Panc1 (cell line): ENCODE data around the gene CHAC2. TPM values are rescaled to one million over a fixed set of nuclear protein-coding genes. Genes with fewer than 3 reads are reported as not detected.

Source experiments
- ATAC-seq: fragments of 200-7000 bp; cut with Tn5 transposase; 2 replicates; pipeline ENCODE4 v1.9.1; 2020; ENCODE audit warnings: mild to moderate bottlenecking, moderate library complexity
- BruUV-seq: library from RNA; stranded (reverse); fragments of 400-500 nt; replicated peaks from 2 replicates; lab custom pipeline; 2021; lab: Mats Ljungman, UMichigan
- CTCF ChIA-PET: fragments of 300-600 bp; sonication (Branson Sonifier 250); formaldehyde crosslinking; loops from one replicate; lab custom pipeline; 2022; ENCODE audit warnings: antibody characterized with exemption; lab: Charles Lee
- POLR2A ChIA-PET: fragments of 300-600 bp; sonication (Branson Sonifier 250); formaldehyde crosslinking; loops from one replicate; lab custom pipeline; 2022; ENCODE audit warnings: antibody characterized with exemption; lab: Charles Lee
- DNase-seq: peaks from one replicate; pipeline ENCODE4 v3.0.0-alpha.2; 2010; ENCODE audit warnings: low read depth, low spot score
- H3K27ac ChIP-seq: 2 replicates; pipeline ENCODE4 v1.5.1; 2011; ENCODE audit warnings: mild to moderate bottlenecking, low read length, inconsistent platforms
- H3K27me3 ChIP-seq: fragments of 200-500 bp; sonication (Bioruptor generic); 2 replicates; pipeline ENCODE4 v1.6.0; 2014; ENCODE audit warnings: low read length, inconsistent platforms; ENCODE audit not compliant: control insufficient read depth, insufficient read depth
- H3K36me3 ChIP-seq: fragments of 200-500 bp; sonication (Bioruptor generic); 2 replicates; pipeline ENCODE4 v1.5.1; 2014; ENCODE audit warnings: inconsistent platforms, mild to moderate bottlenecking, low read length, moderate library complexity; ENCODE audit not compliant: control insufficient read depth, insufficient read depth
- H3K4me1 ChIP-seq: 2 replicates; pipeline ENCODE4 v1.5.1; 2011; ENCODE audit warnings: inconsistent platforms, mild to moderate bottlenecking, low read length, moderate library complexity; ENCODE audit not compliant: control insufficient read depth, insufficient read depth
- H3K4me3 ChIP-seq, 2 experiments: 2 replicates each; pipeline ENCODE4 v1.5.1; 2011 to 2012; ENCODE audit warnings: low read depth in 2 of 2, low read length in 2 of 2, mild to moderate bottlenecking in 2 of 2, inconsistent platforms in 1 of 2, moderate library complexity in 1 of 2
- H3K9me3 ChIP-seq: fragments of 200-500 bp; sonication (Bioruptor generic); 2 replicates; pipeline ENCODE4 v1.5.1; 2014; ENCODE audit warnings: low read depth, mild to moderate bottlenecking, inconsistent platforms, low read length, moderate library complexity; ENCODE audit not compliant: control insufficient read depth, insufficient read depth
- CTCF ChIP-seq: fragments of 450-650 bp; IDR thresholded peaks from 2 replicates; pipeline ENCODE4 v1.5.1; 2017; ENCODE audit warnings: mild to moderate bottlenecking
- POLR2AphosphoS5 ChIP-seq: IDR thresholded peaks from 2 replicates; pipeline ENCODE4 v1.6.1; 2012; ENCODE audit warnings: mild to moderate bottlenecking, low read depth, low read length, moderate library complexity
- REST ChIP-seq, 2 experiments: IDR thresholded peaks; 2 replicates each; pipeline ENCODE4 v1.6.1; 2011 to 2012; ENCODE audit warnings: low read depth in 2 of 2, control low read depth in 1 of 2, low read length in 1 of 2, mild to moderate bottlenecking in 1 of 2, moderate library complexity in 1 of 2; ENCODE audit not compliant: insufficient read depth in 1 of 2
- SIN3A ChIP-seq: IDR thresholded peaks from 2 replicates; pipeline ENCODE4 v1.6.1; 2012; ENCODE audit warnings: low read depth, mild to moderate bottlenecking, low read length, moderate library complexity, borderline replicate concordance; ENCODE audit not compliant: insufficient read depth
- TCF7L2 ChIP-seq: IDR thresholded peaks from 2 replicates; pipeline ENCODE4 v1.6.1; 2011; ENCODE audit warnings: mild to moderate bottlenecking, low read depth, low read length, inconsistent platforms
- in situ Hi-C: cut with HindIII; loops from 2 replicates; pipeline ENCODE4 v1.10.0; 2016; ENCODE audit warnings: low sequenced_read_pairs, low pct_unique_long_range_greater_than_20kb
- intact Hi-C: fragments of 100-400 bp; cut with micrococcal nuclease; formaldehyde crosslinking; loops from one replicate; pipeline ENCODE4 v1.10.0; 2022; ENCODE audit not compliant: unreplicated experiment
- total RNA-seq: library from RNA; stranded (reverse); gene quantifications from one replicate; pipeline ENCODE4 v1.2.1, GENCODE V29; 2021; ENCODE audit not compliant: unreplicated experiment

CHAC2 gene
- total RNA-seq, 1 experiment from 2014 or later, result 7.6 TPM

GRCh38 chr2:53802617-53803151 lies 35.1 kb downstream of the CHAC2 start:
- DNase-seq (no peak), ATAC-seq (no peak)
- BruUV-seq, result no TSS peak
- Histone ChIP-seq H3K9me3 (no peaks in the 10 kb centered on the region), H3K27ac (no peak overlapping the region), H3K36me3 (peaks cover 17% of the 10 kb centered on the region; the same call in 1 of the 2 replicates), H3K4me3 (no peak overlapping the region), H3K27me3 (no peaks in the 10 kb centered on the region), H3K4me1 (no peaks in the 10 kb centered on the region)
- TF ChIP-seq TCF7L2 (no peak), SIN3A (no peak), CTCF (no peak), POLR2AphosphoS5 (no peak), REST (IDR thresholded peaks at IDR 0.05; ENCODE audit: insufficient read depth in 1 of 2, low read depth in 2 of 2, low read length in 1 of 2) (no peak)
- ChIA-PET CTCF (no interaction called here), POLR2A (no interaction called here)
- in situ Hi-C loops, result no loop called here
- intact Hi-C loops, result no loop called here

- CTCF ChIA-PET, result no interaction called here
- BruUV-seq, result no TSS peak
These were observed 44.0 kb downstream of the CHAC2 start for GRCh38 chr2:53811601-53812000.

More at GRCh38 chr2:53811601-53812000, 44.0 kb downstream of the CHAC2 start:
- Histone ChIP-seq H3K27me3 (no peaks in the 10 kb centered on the region), H3K4me3 (no peak overlapping the region), H3K4me1 (no peaks in the 10 kb centered on the region), H3K27ac (no peak overlapping the region), H3K9me3 (no peaks in the 10 kb centered on the region), H3K36me3 (peaks cover 32% of the 10 kb centered on the region)
- POLR2A ChIA-PET, result no interaction called here
- DNase-seq (no peak), ATAC-seq (no peak)
- TF ChIP-seq POLR2AphosphoS5 (no peak), REST (IDR thresholded peaks at IDR 0.05; ENCODE audit: insufficient read depth in 1 of 2, low read depth in 2 of 2, low read length in 1 of 2) (no peak), SIN3A (no peak), CTCF (no peak), TCF7L2 (no peak)
- in situ Hi-C loops (no loop called here), intact Hi-C loops (no loop called here)
